GM10266 (cell line): Measurements from ENCODE around the gene RBM38.

Experiments used
- DNase-seq: peaks from one replicate; pipeline ENCODE4 v3.0.0; 2012; ENCODE audit errors: extremely low spot score
- TF ChIP-seq, protein P1 (sequence below): IDR thresholded peaks from 2 replicates; pipeline ENCODE4 v1.5.1; 2012; ENCODE audit warnings: mild to moderate bottlenecking, low read depth; ENCODE audit not compliant: control insufficient read depth, insufficient read depth; ENCODE audit errors: missing control alignments

RBM38 gene

DNA sequence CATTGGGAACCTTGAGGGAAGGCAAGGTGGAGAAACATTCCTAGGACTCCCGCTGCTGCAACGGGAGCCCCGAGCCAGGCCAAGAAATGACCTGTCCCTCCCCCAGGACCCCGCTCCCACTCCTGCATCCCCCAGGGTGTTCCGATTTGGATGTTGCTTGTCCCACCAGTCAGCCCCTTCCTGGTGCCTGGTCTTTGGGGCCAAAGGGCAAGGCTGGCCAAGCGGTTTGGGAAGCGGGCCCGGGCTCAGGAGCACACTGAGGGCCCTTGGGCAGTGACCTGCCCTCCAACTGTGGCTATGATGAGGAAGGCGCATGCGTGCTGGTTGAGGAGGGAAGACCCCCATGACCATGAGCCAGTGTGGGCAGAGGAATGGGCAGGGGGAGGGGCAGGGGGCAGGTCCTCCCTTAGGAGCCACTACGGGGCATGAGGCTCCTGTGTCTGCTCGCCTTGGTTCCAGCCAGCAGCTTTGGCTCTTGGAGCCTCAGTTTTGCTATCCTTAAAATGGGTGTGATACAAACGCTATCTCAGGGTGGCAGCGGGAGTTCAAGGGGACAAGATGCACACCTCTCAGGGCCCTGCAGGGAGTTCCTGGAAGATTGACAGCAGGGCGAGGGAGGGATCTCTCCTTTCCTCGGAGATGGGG, 50.4 kb downstream of the RBM38 start:
- TF ChIP-seq, protein P1, sequence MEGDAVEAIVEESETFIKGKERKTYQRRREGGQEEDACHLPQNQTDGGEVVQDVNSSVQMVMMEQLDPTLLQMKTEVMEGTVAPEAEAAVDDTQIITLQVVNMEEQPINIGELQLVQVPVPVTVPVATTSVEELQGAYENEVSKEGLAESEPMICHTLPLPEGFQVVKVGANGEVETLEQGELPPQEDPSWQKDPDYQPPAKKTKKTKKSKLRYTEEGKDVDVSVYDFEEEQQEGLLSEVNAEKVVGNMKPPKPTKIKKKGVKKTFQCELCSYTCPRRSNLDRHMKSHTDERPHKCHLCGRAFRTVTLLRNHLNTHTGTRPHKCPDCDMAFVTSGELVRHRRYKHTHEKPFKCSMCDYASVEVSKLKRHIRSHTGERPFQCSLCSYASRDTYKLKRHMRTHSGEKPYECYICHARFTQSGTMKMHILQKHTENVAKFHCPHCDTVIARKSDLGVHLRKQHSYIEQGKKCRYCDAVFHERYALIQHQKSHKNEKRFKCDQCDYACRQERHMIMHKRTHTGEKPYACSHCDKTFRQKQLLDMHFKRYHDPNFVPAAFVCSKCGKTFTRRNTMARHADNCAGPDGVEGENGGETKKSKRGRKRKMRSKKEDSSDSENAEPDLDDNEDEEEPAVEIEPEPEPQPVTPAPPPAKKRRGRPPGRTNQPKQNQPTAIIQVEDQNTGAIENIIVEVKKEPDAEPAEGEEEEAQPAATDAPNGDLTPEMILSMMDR = no peak

DNA sequence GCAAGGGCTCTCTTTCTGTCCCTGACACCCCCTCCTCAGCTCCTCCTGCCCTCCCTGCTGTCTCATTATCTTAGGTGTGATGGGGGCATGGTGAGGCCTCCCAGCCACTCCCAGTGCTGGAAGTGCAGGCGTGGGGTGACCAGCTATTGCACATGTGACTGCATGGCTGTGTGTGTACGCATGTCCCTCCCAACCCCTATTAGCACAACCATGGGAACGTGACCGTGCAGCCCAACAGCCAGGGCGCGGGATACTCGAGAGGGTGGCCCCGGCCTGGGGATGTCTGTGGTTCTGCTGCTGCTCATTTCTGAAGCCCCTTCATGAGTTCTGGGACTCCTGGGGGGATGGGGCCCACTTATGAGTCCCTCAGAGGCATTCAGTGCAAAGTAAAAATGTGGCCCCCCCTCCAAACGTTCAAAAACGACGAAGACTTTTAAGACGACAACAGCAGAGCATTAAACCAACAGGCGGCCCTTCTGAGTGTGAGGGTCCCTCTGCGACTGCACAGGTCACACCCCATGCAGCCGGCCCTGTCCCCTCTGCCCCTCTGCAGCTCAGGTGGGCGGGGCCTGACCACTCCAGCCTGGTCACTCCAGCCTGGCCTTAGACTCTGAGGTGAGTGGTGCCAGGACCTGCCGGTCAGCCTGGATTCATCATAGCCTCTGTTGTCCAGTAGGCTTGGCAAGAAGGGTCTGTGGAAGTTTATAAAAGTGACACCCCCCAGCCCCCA, 51.1 kb downstream of the RBM38 start:
- TF ChIP-seq, protein P1 = no peak
- DNase-seq = no peak

More for the DNA sequence above, 50.4 kb downstream of the RBM38 start:
- no peak for DNase-seq

DNA sequence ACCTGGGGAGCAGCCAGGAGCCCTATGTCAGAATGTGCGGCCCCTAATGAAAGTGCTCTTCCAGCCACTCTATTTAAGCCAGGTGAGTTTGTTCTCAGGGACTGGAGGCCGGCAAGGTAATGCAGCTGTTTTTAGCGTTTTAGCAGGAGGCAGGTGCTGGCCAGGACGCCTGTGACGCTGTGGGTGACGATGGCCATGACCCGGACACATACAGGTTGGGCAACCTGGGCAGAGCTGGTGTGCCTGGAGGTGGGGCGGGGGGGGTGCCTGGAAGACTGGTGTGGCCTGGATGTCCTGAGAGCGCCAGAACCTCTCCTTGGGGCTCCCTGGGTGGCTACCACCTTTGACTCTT, 51.7 kb downstream of the RBM38 start:
- no peak for DNase-seq
- TF ChIP-seq, protein P1 = no peak

DNA sequence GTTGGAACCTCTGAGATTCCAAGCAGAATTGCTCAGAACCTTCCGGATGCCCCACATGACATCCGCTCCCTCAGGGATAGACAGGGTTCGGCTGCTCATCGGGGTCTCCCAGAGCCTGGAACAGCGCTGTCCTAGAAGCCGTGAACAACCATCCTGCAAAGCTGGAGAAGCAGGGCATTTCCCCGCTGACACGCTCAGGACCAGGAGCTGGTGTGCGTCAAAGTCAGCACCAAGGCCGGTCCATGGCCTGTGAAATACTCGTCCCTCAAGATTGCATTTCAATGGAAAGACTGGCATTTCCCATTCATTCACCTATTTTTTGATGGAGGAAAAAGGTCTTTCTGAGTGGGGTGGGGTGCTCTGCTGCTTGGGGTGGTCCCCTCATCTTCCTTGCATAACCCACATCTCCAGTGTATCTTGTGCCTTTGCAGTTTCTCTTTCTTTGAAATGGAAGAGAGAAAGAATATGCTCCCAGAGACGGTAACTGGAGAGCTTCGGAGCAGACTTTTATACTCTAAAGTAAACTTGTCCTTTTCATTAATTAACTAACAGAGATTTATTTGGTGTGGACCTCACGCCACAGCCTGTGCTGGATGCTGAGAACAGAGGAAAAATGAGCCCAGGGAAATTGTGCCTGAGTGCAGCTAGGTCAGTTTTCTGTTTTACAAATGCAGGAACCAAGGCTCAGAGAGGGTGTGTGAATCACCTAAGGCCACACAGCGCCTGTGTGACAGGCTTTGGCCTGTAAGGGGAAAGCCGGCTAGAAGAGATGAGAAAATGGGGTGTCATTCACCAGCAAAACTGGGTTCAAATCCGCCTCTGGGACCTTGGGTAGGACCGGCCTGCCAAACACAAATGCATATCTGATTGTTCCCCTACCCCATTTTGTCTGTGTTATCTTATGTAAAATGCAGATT, 52.4 kb downstream of the RBM38 start:
- no peak for DNase-seq
- TF ChIP-seq, protein P1 = no peak

DNA sequence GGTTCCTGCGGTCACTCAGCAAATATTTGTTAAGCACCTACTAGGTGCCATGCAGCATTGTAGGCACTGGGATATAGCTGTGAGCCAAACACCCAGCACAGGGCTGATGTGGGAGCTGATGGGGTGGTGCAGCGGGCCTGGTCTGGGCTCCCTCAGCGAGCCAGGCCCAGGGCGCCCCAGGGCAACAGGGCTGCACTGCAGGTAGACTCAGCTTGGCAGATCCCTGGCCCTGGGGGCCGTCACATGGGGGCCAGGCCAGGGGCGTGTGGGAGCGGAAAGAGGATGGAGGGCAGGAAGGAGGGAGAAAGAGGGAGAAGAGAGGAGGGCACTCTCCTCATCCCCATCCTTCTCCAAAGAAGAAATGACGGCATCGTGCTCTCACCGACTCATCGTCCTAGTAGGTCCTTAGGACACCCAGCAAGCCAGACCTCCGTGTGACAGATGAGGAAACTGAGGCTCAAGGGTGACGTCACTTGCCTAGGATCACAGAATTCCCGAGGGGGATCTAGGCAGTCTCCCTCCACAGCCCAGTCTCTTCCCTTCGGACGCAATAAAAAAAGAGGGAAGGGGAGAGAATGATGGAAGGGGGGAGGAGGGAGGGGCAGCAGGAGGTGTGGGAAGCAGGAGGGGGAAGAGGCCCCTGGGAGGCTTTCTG, 53.3 kb downstream of the RBM38 start:
- TF ChIP-seq, protein P1 = no peak
- DNase-seq = no peak

DNA sequence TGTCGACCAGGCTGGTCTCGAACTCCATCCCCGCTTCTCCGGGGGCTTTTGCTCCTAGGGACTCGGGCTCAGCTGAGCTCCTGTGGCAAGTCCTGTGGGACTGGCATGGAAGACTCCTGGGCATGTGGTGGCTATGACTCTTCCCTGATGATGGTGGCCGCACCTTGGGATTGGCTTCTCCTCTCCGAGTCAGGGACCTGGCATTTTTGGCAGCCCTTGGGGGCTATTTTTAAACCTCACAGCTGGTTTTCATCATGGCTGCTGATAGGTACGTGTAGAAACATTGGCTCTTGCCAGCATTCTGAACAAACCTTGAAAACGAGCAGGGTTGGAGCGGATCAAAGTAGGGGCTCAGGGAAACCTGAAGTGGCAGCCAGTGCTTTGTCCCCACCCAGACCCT, 54.1 kb downstream of the RBM38 start:
- TF ChIP-seq, protein P1 = no peak
- DNase-seq = no peak
